Measurements from ENCODE around the gene HGFAC. TPM values are rescaled to one million over a fixed set of nuclear protein-coding genes. Genes with fewer than 3 reads are reported as not detected.

The HGFAC gene
- polyA plus RNA-seq, 3 donors = 0.71 to 1.3 (median 0.85) TPM

DNA sequence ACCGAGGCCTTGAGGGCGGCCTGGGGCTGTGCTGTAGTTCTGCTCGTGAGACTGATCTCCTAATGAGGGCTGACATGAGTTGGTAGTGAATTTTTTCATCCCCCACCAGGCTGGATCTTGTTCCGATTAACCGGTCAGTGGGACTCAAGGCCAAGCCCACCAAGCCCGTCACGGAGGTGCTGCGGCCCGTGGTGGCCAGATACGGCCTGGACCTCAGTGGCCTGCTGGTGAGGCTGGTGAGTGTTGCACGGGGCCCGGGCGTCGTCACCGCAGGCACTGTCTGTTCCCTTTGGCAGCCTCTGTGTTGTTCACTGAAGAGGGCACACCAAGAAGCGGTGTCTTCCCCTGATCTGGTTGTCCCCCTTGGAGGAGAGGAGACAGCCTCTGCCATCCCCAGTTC is 18.4 kb upstream of the HGFAC start:
- no peak for DNase-seq (ENCODE audit: low read depth in 3 of 3, low spot score in 2 of 3)

DNA sequence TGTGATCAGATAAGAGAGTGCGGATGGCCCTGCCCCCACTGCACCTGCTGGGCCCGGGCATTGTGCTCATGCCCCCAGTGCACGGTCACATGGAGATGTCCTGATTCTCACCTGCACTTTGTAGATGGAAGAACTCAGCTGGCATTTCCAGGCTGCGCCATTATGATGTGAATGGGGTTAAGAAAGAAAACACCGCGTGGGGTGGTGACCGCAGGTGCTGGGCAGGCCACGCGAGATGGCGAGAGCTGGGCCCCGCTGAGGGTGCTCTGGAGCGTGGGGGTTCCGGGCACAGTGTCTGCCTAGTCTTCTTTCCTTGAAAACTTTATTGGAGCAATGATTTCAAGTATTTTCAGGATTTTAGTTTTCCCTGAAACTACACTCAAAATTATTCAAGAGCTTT is 17.8 kb upstream of the HGFAC start:
- no peak for DNase-seq (ENCODE audit: low read depth in 3 of 3, low spot score in 2 of 3)

DNA sequence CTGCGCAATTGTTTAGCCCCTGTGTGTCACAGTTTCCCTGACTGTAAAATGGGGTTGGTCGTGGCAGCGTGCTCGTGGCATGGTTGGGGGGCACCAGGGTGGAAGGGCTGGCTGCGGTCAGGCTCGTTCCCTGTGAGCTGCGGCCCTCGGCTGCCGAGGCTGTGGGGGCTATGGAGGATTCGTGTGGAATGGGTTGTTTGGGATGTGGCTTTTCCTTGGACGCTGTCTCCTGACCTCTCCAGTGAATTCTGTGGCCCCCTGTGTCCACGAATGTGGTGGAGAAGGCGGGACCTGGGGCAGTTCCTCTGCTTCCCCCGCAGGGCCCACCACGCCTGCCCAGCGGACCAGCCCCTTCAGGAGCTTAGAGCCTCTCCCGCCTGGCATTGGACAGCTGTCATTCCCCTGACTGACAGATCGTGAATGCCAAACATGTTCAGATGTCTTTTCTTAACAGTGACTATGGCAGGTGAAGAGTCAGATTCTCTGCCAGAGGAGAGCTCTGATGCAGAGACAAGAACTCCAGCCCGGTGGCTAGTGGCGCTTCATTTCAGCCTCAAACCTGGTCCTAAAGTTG is 17.2 kb upstream of the HGFAC start:
- DNase-seq (ENCODE audit: low read depth in 3 of 3, low spot score in 2 of 3) = no peak

DNA sequence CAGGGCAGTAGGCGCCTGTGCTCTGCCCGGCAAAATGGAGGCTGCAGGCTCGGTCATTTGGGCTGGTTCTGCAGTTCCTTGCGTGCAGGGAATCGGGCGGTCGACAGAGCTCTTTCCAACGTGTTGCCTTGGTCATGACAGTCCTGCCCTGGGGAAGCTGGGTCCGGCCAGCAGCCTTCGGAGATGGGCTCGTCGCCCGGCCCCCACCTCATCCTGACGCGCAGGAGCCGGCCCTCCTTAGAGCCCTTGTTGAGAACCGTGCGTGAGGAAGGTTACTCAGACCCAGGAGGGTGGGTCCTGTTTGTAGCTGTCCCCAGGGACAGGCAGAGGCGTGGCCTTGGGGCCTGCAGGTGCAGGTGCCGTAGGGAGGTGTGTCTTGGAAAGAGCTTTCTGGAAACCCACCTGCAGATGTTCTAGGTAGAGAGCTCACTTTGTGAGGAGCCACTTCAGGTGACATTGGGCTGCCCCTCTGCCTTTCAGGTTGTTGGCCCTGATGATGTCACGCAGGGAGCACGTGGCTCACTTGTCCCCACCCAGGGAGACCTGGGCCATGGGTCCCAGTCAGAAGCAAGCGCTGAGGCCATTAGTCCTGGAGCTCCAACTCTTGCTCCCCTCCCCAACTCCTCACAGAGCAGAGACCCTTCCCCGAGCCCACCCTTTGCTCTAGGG is 15.2 kb upstream of the HGFAC start:
- DNase-seq (ENCODE audit: low read depth in 3 of 3, low spot score in 2 of 3) = no peak

- no peak for DNase-seq (ENCODE audit: low read depth in 3 of 3, low spot score in 2 of 3)
Measured at GRCh38 chr4:3427134-3427476, 14.7 kb upstream of the HGFAC start.

DNA sequence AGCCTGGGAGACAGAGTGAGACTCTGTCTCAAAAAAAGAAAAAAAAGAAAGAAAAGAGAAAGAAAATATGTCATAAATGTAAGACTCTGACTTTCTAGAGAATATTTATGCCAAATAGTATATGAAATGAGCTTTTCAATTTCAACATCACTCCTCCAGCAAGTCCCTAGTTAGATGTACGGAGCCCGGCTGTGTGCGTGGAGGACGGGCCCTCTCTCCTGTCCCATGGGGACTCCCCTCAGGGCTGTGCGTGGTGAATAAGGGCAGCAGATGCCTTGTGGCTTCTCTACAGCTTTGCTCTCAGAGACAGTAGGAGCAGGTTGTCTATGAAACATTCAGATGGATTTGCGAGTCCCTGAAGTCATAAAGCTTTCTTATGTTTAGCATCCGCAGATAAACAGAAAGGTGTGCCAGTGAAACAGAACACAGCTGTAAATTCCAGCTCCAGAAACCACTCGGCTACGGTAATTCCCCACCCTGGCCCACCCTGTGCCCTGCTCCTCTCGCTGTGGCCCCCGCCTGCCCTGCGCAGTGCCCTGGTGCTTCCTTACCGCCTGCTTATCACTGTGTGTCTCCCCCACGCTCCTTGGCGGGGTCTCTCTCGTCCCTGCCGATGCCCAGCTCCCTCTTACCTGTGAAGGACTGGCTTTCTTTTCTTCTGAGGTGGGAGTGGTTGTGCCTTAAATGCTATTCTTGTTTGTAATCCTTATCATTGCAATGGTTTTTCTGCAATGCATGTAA is 13.9 kb upstream of the HGFAC start:
- DNase-seq (ENCODE audit: low read depth in 3 of 3, low spot score in 2 of 3) = no peak

DNA sequence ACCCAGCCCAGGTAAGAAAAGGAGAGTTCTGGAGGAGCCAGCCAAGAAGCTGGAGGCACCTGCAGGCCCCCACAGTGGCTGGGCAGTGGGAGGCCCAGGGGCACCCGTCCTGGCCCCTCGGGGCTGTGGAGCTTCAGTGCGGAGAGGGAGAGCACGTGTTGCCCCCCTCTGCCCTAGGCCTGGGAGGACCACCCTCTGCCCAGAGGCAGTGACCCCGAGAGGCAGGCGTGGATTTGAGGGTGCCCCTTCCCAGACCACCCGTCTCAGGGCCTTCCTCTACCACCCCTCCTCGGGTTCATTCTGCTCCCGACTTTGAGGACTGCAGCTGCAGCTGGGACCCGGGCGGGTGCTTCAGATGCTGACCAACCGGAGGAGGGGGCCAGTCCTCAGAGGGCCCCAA is 12.1 kb upstream of the HGFAC start:
- DNase-seq (ENCODE audit: low read depth in 3 of 3, low spot score in 2 of 3) = no peak

DNA sequence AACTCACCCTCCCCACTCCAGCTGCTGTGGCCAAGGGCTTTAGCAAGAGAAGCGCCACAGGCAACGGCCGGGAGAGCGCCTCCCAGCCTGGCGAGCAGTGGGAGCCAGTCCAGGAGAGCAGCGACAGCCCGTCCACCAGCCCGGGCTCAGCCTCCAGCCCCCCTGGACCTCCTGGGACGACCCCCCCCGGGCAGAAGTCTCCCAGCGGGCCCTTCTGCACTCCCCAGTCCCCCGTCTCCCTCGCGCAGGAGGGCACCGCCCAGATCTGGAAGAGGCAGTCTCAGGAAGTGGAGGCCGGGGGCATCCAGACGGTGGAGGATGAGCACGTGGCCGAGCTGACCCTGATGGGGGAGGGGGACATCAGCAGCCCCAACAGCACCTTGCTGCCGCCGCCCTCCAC is 11.2 kb upstream of the HGFAC start:
- DNase-seq (ENCODE audit: low read depth in 3 of 3, low spot score in 2 of 3) = no peak

GRCh38 chr4:3431446-3431993 is 10.2 kb upstream of the HGFAC start:
- DNase-seq (ENCODE audit: low read depth in 3 of 3, low spot score in 2 of 3) = no peak

DNA sequence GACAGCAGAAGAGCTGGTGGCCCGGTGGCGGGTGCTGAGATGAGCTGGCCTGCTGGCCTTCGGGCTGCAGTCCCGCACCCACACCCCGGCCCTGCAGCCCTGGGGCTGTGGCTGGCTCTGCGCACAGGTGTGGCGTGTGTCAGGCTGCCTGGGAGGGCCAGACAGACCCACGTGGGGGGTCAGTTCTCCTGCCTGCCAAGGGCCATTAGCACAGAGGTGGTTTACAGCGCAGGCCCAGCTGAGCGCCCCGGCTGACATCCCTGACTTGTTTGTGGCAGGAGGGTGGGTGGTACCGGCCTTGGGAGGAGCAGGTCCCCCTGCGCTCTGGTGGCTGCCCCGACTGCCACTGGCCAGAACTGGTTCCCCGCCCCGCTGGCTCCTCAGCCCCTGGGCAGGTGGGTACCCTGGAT is 9.4 kb upstream of the HGFAC start:
- DNase-seq (ENCODE audit: low read depth in 3 of 3, low spot score in 2 of 3) = no peak

GRCh38 chr4:3433138-3433869 is 8.5 kb upstream of the HGFAC start:
- DNase-seq (ENCODE audit: low read depth in 3 of 3, low spot score in 2 of 3) = no peak

DNA sequence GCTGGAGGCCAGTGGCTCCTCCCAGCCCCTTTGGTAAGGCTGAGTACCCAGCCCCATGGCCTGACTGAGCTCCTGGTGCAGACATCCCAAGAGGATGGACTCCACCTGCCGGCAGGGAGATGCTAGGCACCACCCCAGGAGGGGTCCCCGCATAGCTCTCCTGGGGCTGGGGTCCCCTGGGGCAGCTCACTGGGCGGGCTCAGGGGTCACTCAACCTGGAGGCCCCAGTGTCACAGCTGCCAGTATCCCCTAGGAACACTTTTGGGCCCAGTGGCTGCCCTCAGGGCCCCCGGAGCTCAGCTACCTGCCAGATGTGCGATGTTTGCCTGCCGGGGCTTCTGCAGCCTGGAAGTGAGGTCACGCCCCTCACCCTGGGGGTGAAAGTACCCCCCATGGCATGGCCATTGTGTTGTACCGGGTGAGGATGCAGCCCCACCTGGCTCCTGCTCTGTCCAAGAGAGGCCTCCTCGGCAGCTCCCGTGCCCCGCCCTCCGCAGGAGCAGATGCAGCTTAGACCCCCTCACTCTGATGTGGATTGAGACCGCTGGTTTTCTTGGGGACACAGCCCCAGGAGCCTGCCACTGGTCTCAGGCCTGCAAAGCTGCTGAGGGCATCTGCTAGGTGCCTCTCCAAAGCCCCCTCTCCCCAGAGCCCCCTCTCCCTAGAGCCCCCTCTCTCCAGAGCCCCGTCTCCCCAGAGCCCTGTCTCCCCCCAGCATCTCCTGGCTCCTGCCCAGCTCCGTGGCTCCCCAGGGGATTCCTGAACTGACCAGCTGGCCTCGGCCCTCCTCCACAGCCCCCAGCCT is 6.7 kb upstream of the HGFAC start:
- no peak for DNase-seq (ENCODE audit: low read depth in 3 of 3, low spot score in 2 of 3)

- no peak for DNase-seq (ENCODE audit: low read depth in 3 of 3, low spot score in 2 of 3)
Measured at GRCh38 chr4:3435686-3435956, 6.1 kb upstream of the HGFAC start.

DNA sequence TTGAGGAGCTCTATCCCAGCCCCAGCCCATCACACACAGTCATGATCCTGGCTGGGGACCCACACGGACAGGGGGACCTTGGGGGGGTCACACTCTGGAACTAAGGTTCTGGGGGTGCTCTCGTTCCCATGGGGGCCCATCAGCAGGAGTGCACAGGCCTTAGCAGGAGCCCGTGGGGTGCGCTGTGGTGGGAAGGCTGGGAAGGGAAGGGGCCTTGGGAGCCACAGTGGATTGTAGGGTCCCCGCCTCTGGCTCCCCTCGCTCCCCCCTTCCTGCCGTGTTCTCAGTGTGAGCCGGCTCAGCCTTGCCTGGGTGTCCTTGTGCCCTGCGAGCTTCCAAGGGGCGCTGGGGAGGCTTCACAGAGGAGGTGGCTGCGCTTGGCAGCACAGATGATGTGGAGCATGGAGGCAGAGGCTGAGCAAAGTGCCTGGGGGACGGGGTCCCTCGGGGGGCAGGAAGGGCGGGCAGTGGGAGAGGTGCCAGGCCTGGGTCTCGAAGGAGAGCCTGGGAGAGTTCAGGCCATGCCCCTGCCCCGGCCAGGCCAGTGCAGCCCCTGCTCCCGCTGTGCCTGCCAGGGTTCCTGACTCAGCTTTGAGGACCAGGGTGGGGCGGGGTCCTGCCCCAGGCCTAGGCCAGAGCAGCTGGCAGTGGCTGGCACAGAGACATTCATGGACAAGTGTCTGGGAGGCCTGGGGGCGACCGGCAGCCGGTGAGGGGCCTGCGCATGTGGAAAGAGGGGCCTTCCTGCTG is 5.5 kb upstream of the HGFAC start:
- no peak for DNase-seq (ENCODE audit: low read depth in 3 of 3, low spot score in 2 of 3)

GRCh38 chr4:3436798-3437581 is 4.8 kb upstream of the HGFAC start:
- DNase-seq (ENCODE audit: low read depth in 3 of 3, low spot score in 2 of 3) = no peak

GRCh38 chr4:3437582-3437936 is 4.2 kb upstream of the HGFAC start:
- DNase-seq (ENCODE audit: low read depth in 3 of 3, low spot score in 2 of 3) = no peak

GRCh38 chr4:3437998-3438846 is 3.5 kb upstream of the HGFAC start:
- no peak for DNase-seq (ENCODE audit: low read depth in 3 of 3, low spot score in 2 of 3)

DNA sequence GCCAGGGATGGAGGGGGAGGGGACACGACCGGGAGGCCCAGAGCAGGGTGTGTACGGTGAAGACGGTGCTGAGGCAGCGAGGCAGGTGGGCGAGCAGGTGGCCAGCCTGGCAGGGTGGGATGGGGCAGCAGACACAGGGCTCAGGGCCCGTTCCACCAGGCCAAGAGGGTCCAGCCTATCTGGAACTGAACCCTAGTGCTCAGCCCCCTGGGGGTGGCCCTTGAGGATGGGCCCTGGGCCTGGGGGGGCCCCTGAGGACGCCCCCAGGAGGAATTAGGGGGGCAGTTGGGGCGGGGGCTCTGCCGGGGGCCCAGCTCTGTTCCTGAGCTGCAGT is 3.0 kb upstream of the HGFAC start:
- DNase-seq (ENCODE audit: low read depth in 3 of 3, low spot score in 2 of 3) = no peak

DNA sequence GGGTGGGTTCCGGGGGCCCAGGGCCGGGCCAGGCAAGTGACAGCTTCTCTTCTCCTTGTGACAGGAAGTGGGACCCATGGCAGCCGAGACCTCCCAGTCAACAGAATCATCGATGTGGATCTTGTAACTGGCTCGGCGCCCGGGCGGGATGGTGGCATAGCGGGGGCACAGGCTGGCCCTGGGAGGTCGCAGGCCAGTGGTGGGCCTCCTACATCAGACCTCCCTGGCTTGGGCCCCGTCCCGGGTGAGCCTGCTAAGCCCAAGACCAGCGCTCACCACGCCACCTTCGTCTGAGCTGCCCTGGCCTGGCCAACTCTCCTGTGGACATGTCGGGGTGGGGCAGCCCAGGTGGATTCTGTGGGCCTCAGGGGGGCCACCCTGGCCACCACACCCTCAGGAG is 2.4 kb upstream of the HGFAC start:
- DNase-seq (ENCODE audit: low read depth in 3 of 3, low spot score in 2 of 3) = no peak

All from right renal cortex interstitium (tissue), 3 donors.